K562 (cell line): ENCODE data around the gene JPT1. TPM values are rescaled to one million over a fixed set of nuclear protein-coding genes. Genes with fewer than 3 reads are reported as not detected.

Source experiments
- ATF3 ChIP-seq, 2 experiments: fragments of 450-650 bp in 1 of 2; sonication (generic) in 1 of 2; formaldehyde crosslinking in 1 of 2; IDR thresholded peaks in 1 of 2; conservative IDR thresholded peaks in 1 of 2; 2 replicates each; pipeline versions ENCODE4 v1.6.1 to v1.8.1; 2016 to 2023; ENCODE audit warnings: mild to moderate bottlenecking in 2 of 2, moderate library complexity in 2 of 2, inconsistent platforms in 1 of 2, missing genetic modification reagents in 1 of 2
- BRF1 ChIP-seq: IDR thresholded peaks from 3 replicates; pipeline ENCODE4 v1.6.1; 2011; ENCODE audit warnings: borderline replicate concordance, mild to moderate bottlenecking; ENCODE audit not compliant: insufficient read length; ENCODE audit errors: extremely low read depth
- CCNT2 ChIP-seq: IDR thresholded peaks from 2 replicates; pipeline ENCODE4 v1.6.1; 2011; ENCODE audit warnings: borderline replicate concordance, low read depth, mild to moderate bottlenecking, moderate library complexity, mixed read lengths, low read length; ENCODE audit not compliant: insufficient read length; ENCODE audit errors: extremely low read depth
- CEBPB ChIP-seq: fragments of 450-650 bp; IDR thresholded peaks from 2 replicates; pipeline ENCODE4 v1.6.1; 2016; ENCODE audit warnings: missing genetic modification characterization, missing compliant biosample characterization
- CXXC5 ChIP-seq: fragments of 250-450 bp; sonication (Bioruptor Pico); IDR thresholded peaks from 2 replicates; pipeline ENCODE4 v1.8.0; 2022; ENCODE audit warnings: inconsistent platforms, mild to moderate bottlenecking, moderate library complexity
- EP300 ChIP-seq: IDR thresholded peaks from 2 replicates; pipeline ENCODE4 v1.6.1; 2012; ENCODE audit warnings: low read length, improper control_type of control experiment
- FUS ChIP-seq: fragments of 200-400 bp; formaldehyde crosslinking; optimal IDR thresholded peaks from 2 replicates; pipeline ENCODE3; 2017; ENCODE audit warnings: low read depth, low read length
- HLTF ChIP-seq: fragments of 450-650 bp; IDR thresholded peaks from 2 replicates; pipeline ENCODE4 v1.6.1; 2016
- HNRNPL ChIP-seq: fragments of 200-400 bp; formaldehyde crosslinking; IDR thresholded peaks from 2 replicates; pipeline ENCODE4 v1.6.1; 2017; ENCODE audit warnings: low read depth, mild to moderate bottlenecking, low read length
- HOMEZ ChIP-seq: fragments of 250-450 bp; sonication (Bioruptor Pico); IDR thresholded peaks from 2 replicates; pipeline ENCODE4 v1.4.0; 2020; ENCODE audit warnings: mild to moderate bottlenecking, moderate library complexity
- KLF6 ChIP-seq: fragments of 250-450 bp; sonication (Bioruptor Pico); IDR thresholded peaks from 2 replicates; pipeline ENCODE4 v1.4.0; 2020; ENCODE audit warnings: mild to moderate bottlenecking, moderate library complexity, borderline replicate concordance
- MCM5 ChIP-seq: fragments of 450-650 bp; IDR thresholded peaks from 2 replicates; pipeline ENCODE4 v1.6.1; 2016; ENCODE audit warnings: low read depth
- MCM7 ChIP-seq, 2 experiments: fragments of 450-650 bp; IDR thresholded peaks; 2 replicates each; pipeline ENCODE4 v1.6.1; 2016 to 2018
- MEIS2 ChIP-seq: fragments of 450-650 bp; IDR thresholded peaks from 2 replicates; pipeline ENCODE4 v1.6.1; 2014; ENCODE audit warnings: mild to moderate bottlenecking; ENCODE audit not compliant: partially characterized antibody
- POLR2H ChIP-seq: IDR thresholded peaks from 2 replicates; pipeline ENCODE4 v1.6.1; 2016; ENCODE audit warnings: missing genetic modification characterization, low read depth, mild to moderate bottlenecking, control low read depth, missing compliant biosample characterization, moderate library complexity
- RNF2 ChIP-seq: sonication (generic); IDR thresholded peaks from 2 replicates; pipeline ENCODE4 v1.6.1; 2016
- RUNX1 ChIP-seq: sonication (generic); IDR thresholded peaks from 2 replicates; pipeline ENCODE4 v1.6.1; 2016; ENCODE audit warnings: antibody characterized with exemption, low read depth
- SIRT6 ChIP-seq: IDR thresholded peaks from one replicate; pipeline ENCODE4 v1.6.1; 2012; ENCODE audit warnings: low read depth, mild to moderate bottlenecking, control low read depth, inconsistent platforms, low read length, moderate library complexity
- TCFL5 ChIP-seq: fragments of 250-450 bp; sonication (Bioruptor Pico); conservative IDR thresholded peaks from 2 replicates; pipeline ENCODE4 v1.6.1; 2021; ENCODE audit warnings: mild to moderate bottlenecking, moderate library complexity, matching md5 sums
- THRA ChIP-seq: fragments of 450-650 bp; IDR thresholded peaks from 2 replicates; pipeline ENCODE4 v1.6.1; 2017; ENCODE audit warnings: mild to moderate bottlenecking, moderate library complexity
- TRIM25 ChIP-seq: fragments of 450-650 bp; IDR thresholded peaks from 2 replicates; pipeline ENCODE4 v1.7.0; 2016; ENCODE audit warnings: borderline replicate concordance
- ZC3H4 ChIP-seq: sonication (generic); formaldehyde crosslinking; IDR thresholded peaks from 2 replicates; pipeline ENCODE4 v1.9.0; 2021; ENCODE audit warnings: missing genetic modification reagents, borderline replicate concordance
- ZNF584 ChIP-seq: fragments of 200-800 bp; sonication (Bioruptor generic); IDR thresholded peaks from 2 replicates; pipeline ENCODE4 v1.6.1; 2016; ENCODE audit warnings: low read depth, mild to moderate bottlenecking, missing genetic modification characterization, missing compliant biosample characterization
- ZNF79 ChIP-seq: fragments of 250-450 bp; sonication (Bioruptor Pico); IDR thresholded peaks from 2 replicates; pipeline ENCODE4 v1.4.0; 2020; ENCODE audit warnings: low read depth, mild to moderate bottlenecking, moderate library complexity
- polyA plus RNA-seq, 8 experiments: library from polyadenylated mRNA; depleted of rRNA in 4 of 8; stranded (reverse) in 5 of 8; unstranded in 3 of 8; fragments of >200 nt; fragmentation: Nextera tagmentation in 2 of 8; fragmentation: Illumina TruSeq in 1 of 8; extraction: Ambion mirVana in 2 of 8; extraction: Trizol in 1 of 8; gene quantifications; 2 replicates each; pipeline versions ENCODE4 v1.2.1 to v1.2.3, GENCODE V29; 2011 to 2014; ENCODE audit warnings: inconsistent platforms in 1 of 8, missing spikeins in 1 of 8
- total RNA-seq, 7 experiments: library from RNA; depleted of rRNA in 6 of 7; stranded (reverse); fragments of >200 nt in 6 of 7; fragmentation: Illumina TruSeq in 2 of 7; extraction: Trizol in 2 of 7; gene quantifications; 2 replicates each; pipeline versions ENCODE4 v1.2.1 to v1.2.3, GENCODE V29; 2011 to 2021; ENCODE audit warnings: low replicate concordance in 1 of 7

JPT1 gene
- total and polyA plus RNA-seq, 9 of the 15 experiments (the other 6 are each of a cell fraction or from before 2014, with no cell fraction given): 56.7 to 292 (median 144) TPM

- TF ChIP-seq ATF3 (IDR thresholded peaks at IDR 0.05): no peak
- TF ChIP-seq ATF3 (CRISPR knock-in tag; conservative IDR thresholded peaks at IDR 0.05): no peak
- TF ChIP-seq TRIM25: no peak
- peak; percentile 96 for TF ChIP-seq CXXC5 (CRISPR knock-in tag)
- TF ChIP-seq KLF6 (CRISPR knock-in tag): no peak
- TF ChIP-seq MEIS2: peak; percentile 59
- no peak for TF ChIP-seq BRF1
- no peak for TF ChIP-seq RUNX1
- peak; percentile 69 for TF ChIP-seq CCNT2
- TF ChIP-seq HLTF: no peak
- no peak for TF ChIP-seq TCFL5 (CRISPR knock-in tag)
- no peak for TF ChIP-seq ZNF79 (CRISPR knock-in tag)
- no peak for TF ChIP-seq SIRT6
- TF ChIP-seq CEBPB (tag): no peak
- no peak for TF ChIP-seq EP300
- no peak for TF ChIP-seq THRA
- no peak for TF ChIP-seq ZC3H4 (CRISPR knock-in tag)
- TF ChIP-seq MCM7 (IDR thresholded peaks at IDR 0.05): no peak
- no peak for TF ChIP-seq MCM5
- TF ChIP-seq POLR2H (tag): peak; percentile 34; the same call in 1 of the 2 replicates
- no peak for TF ChIP-seq ZNF584 (CRISPR knock-in tag)
- TF ChIP-seq FUS: peak; percentile 47
- TF ChIP-seq RNF2: peak; percentile 34; the same call in 1 of the 2 replicates
- no peak for TF ChIP-seq HOMEZ
- TF ChIP-seq HNRNPL: peak; percentile 78; the same call in 1 of the 2 replicates
Observed at GRCh38 chr17:75131278-75132017, 22.9 kb downstream of the JPT1 start, which contains the start of gene NT5C (continued).
